Stimulated activated CD4-positive, alpha-beta T cell treated with anti-CD3 and anti-CD28 coated beads, Interleukin-15, amount 100 ng/mL, for 48 hours (primary cell): ENCODE measurements around the gene PXYLP1.
A peak's percentile ranks its signal among the peaks of the same experiment; 100 is the strongest.

ENCODE experiments used
- DNase-seq, 2 donors: peaks; one replicate each; pipeline ENCODE4 v3.0.0-alpha.2; 2020; ENCODE audit warnings: low read depth in 2 of 2

Gene PXYLP1

DNA sequence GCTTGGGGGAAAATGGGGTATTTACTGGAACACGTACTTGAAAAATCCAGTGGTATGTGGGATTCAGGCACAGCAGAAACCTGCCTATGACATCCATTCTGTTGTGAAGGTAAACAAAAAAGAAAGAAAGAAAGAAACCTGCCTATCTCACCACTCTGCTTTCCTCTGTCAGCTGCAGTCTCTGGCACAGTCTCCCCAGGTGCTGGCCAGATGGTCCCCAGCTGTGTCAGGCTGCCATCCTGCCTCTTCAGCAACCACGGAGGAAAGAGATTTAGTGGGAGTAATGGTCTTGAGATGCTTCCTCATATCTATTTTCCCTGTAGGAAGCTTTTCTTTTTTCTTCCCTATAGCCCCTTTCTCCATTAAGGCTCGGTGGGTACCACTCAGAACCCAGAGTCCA is 2.5 kb upstream of the PXYLP1 start:
- no peak for DNase-seq

DNA sequence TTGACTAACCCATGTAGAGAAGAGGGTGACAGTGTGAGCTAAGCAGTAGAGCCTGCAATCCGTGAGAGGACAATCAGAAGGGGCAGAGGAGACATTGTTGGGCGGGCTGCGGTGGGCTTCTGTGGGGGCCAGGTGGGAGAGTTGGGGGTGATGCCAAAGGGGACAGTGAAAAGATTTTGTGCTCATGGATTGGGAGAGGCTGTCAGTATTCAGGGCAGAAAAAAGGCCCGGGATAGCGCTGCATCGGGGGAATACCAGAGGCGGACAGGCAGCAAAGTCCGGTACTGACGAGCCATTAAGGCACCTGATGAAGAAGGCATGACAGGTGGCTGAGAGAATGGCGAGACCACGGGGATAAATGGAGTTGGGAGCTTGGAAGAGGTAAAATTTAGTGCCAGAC is 1.3 kb upstream of the PXYLP1 start:
- no peak for DNase-seq

DNA sequence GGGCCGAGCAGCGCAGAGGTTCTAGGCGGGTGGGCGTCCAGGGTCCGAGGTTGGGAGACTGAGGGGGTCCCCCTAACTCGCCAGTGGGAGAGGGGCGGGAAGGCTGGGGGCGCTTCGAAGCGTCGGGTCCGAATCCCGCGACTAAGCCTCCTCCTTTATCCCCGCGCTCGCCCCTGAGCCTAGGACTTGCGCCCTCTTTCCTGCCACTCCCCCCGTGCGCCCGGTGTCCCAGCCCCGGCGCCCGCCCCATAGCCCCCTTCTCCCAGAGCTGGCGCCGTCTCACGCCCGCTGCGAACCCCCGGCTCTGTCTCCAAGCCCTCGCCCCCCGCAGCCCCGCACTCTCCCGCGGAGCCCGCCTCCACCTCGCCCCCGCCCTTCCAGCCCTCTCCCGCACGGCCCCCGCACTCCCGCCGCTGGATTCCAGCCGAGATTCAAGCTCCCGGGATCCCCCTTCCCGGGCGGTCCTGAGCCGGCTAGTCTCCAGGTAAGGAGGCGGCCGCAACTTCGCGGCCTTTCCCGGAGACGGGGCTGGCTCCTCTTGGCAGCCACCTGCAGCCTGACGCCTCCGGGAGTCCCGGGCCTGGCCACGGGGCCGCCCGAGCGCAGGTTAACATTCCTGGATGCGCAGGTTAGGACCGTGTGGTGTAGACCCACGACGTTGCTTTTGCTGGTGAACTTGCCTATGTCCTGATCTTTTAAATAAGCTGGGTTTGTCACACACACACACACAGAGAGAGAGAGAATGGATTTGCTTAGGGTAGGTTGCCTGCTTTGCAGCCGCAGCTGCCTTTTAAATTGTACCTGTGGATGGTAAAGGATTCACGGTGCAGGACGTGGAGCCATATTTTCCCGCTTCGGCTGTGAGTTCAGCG is 563 bp downstream of the PXYLP1 start:
- DNase-seq: peak in 1 of 2 donors; percentile 9

DNA sequence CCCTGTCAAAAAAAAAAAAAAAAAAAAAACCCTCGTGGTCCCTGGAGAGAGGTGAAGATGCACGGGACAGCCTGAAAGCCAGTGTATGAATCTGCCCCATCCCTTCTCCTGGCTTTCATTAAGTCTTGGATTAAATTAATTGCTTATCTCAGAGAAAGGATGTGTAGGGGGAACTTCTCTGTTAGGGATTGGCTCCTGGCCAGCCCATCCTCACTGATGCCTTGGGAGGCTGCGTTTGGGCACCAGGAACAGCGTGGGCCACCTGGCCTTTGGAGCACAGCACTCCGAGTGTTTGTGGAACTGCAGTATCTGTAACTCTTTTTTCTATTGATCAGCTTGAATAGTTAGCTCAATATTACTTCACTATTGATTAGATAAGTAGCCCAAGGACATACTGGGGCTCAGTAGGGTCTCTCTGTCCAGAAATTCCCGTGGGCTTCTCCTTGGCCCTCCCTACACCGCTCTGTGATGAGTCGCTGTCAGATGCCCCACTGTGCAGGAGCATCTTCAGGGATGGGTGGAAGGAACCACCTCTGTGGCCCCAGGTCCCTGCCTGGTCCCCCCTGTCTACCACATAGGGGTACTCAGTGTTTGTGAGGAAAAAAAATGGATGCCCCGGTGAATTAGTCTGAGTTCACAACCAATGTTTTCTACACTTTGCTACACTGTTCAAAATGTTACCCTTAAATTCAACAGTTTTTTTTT is 2.0 kb downstream of the PXYLP1 start:
- no peak for DNase-seq

DNA sequence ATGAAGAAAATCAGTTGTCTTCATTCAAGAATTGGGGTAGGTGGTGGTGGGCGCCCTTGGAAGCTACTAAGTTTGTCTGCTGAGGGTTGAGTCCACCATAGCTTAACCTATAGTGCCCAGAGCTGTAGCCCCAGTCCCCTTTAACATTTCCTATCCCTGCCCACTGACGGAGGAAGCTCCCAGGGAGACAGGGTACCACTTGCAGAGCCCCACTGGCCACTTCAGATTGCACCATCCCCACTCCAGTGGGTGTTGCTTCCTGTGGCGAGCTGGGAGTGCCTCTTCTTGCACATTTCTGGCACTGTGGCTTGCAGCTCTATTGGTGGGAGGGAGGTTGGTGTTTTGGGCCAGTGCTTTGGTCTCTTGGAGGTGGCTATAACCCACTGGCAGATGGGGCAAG is 2.7 kb downstream of the PXYLP1 start:
- no peak for DNase-seq

DNA sequence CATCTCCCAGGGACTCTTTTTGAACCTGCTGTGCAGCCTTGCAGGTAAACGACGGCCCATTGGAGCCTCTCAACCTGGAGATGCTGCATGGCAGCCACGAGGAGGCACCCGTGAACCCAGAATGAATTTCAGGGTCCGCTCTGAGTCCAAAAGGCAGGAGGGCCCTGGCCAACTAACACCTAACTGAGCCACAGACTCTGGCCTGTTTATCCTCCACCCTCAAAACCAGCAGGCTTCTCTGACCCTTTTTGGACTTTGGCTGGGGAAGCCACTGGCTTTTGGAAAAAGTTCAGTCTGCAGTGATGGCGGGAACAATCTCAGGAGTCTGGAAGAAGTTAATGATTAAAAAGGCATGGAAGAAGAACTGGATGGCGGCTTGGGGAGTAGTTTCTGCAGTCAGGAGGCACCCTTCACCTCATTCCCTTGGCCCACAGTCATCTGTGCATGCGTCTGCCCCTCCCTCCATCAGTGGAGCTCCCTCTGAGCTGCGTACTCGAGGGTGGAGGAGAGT is 4.1 kb downstream of the PXYLP1 start:
- DNase-seq: no peak

DNA sequence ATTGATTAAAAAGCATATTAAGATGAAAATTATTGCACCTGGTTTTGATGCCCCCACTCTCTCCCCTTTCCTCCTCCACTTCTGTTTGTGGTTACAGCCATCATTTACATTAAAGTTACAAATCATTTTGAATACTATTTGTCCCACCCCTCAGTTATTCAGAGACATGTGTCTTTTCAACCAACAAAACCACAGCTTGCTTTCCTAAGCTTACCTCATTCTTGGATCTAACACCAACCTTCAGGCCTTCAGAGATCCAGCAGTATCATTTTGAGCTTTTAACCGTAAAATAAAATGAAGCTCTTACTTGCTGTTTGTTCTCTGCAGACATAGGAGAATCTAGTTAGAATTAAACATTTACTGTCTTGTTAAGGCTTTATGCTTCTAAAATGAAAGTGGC is 4.7 kb downstream of the PXYLP1 start:
- no peak for DNase-seq

DNA sequence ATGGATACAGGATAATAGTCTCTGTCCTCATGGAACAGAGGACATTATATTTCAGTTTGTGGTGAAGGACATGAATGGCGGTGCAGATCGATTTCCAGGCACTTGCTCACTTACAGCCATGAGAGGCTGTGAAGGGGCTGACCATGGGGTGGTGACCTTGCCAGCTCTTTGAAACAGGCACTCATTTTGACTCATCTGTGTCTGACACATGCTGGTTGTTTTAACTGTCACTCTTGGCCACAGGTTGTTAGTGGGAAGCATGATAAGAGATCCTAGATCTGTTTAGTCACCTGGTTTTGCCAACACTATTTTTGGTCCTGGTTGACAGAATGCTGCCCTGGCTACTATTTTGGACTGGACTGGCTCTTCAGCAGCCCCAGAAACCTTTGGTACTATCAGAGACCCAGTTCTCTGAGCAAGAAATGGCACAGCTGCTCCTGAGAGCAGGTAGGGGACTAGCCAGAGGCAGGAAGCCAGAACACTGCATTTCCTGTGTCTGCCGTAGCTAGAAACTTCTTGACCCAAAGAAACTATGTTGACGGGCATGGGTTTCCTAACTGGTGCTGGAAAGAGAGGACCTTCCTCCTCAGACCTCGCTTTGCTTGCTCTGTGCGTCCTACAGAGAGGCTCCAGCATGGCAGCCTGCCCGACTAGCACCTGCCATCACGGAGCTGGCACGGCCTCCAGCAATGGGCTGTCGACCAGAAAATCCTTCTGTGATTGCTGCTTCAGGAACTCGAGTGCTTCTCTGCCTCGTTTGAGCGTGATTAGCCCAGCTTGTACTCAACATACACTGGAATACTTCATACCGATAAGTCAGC is 6.3 kb downstream of the PXYLP1 start:
- peak in 1 of 2 donors; percentile 28 for DNase-seq

DNA sequence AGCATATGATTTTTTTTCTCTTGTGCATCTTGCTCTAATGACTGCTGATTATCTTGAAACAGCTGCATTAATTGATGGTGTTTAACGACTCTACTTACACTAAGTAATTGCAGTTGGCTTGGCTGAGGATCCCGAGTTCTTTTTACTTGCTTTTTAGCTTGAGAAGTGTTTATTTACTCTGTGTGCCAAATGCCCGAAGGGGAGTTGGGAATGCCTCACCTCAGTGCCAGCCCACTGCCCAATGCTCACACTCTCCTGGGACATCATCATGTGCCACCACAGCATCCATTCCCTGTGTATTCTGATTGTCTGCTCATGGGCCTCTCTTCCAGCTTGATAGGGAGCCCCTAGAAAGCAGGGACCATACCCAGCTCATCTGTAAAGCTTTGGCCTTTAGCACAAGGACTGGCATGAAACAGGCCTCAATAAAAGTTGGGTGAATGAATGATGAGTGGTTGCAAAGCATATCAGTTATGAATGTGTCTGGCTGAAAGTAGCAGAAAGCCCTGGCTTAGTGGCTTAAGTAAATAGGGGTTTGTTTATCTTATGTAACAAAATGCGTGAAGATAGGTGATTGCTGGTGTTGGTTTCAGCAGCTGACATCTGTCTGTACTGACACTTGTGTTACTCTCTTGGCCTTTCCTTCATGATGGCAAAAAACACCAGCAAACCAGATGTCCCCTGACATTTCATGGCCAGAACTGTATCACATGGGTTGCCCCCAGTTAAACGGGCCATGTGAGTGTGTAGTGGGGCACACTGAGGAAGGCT is 8.1 kb downstream of the PXYLP1 start:
- no peak for DNase-seq

DNA sequence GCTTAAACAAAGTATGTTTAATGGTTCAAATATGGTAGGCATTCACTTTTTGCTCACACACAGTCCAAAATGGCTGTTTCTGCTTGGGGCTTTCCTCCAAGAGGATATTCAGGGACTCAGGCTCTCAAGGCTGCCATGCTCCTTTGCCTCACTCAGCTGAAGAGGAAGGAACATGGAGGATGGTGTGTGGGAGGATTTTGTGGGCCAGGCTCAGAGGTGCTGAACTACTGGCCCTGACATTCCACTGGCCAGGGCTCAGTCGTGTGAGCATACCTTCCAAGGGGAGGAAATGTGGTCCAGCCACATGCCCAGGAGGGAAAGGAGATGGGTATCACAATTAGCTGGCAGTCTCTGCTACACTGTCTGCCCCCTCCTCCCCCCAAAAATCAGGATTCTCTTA is 8.7 kb downstream of the PXYLP1 start:
- no peak for DNase-seq

DNA sequence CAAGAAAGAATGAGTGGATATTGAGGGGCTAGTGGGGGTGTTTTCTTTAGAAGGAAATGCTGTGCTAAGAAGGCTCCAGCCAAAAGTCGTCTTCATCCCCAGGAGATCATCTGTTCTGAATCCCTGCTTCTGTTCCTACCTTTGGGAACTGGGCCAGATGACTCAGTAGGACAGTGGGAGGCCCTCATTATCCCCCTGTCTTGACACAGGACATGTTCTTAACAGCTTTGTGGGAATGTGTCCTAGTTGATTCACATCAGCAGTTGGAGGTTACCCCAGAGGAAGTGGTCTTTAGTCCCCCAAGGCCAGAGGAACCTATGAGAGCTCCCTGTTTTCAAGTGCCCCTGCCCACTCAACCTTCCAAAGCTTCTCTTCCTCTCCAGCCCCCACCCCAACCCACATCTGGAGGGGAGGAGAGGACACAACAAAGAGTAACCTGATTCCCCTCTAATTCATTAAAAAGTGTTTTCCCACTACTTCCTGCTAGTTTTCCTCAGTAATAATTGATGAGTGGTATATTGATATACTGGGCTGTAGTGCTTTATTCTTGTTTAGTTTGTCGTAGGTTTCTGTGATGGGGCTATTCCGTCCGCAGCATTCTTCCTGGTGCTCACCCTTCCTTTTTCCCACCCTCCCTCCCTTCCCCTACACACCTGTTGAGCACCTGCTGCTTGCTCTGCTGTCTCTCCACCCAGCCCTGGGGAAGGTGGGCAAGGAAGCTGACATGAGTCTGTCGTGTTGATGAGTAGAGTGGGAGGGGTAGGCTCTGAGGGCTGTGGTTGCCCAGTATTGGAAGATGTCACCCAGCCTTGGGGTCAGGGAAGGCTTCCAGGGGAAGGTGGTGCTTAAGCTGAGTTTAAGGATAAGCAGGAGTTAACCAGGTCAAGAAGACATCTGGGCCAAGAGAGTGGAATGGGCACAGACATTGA is 9.3 kb downstream of the PXYLP1 start:
- DNase-seq: no peak

DNA sequence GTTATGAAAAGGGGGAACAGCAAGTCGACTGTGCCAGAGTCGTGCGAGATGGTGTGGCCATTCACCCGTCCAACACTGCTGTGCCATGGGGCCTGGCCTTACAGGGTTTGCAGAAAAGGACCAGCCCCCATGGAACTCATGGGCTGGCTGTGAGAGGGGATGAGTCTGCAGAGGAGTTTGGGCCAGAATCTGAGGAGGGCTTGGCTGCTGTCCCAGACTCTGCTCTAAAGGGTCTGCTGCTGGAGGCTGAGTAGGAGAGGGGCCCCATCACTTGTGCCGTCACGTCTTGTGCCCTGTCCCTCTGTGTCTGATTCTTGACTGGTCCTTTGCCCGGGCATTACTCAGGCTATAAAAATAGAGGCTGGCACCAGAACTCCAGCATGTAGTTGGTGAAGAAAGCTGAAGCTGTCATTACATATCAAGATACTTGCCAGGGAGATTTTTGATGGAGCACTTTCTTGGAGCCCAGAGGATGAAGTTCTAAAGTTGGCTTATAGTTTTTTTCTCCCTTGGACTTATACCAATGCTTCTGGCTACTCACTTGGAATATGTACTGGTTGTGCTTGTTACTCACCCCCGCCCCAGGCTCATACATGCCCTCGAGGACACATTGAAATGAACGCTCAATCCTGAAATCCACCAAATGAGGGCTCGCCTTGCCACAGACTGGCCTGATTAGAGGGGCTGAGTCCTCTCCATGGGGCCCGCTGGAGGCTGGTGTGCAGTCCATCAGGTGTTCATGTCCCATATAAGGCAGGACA is 10.2 kb downstream of the PXYLP1 start:
- no peak for DNase-seq

DNA sequence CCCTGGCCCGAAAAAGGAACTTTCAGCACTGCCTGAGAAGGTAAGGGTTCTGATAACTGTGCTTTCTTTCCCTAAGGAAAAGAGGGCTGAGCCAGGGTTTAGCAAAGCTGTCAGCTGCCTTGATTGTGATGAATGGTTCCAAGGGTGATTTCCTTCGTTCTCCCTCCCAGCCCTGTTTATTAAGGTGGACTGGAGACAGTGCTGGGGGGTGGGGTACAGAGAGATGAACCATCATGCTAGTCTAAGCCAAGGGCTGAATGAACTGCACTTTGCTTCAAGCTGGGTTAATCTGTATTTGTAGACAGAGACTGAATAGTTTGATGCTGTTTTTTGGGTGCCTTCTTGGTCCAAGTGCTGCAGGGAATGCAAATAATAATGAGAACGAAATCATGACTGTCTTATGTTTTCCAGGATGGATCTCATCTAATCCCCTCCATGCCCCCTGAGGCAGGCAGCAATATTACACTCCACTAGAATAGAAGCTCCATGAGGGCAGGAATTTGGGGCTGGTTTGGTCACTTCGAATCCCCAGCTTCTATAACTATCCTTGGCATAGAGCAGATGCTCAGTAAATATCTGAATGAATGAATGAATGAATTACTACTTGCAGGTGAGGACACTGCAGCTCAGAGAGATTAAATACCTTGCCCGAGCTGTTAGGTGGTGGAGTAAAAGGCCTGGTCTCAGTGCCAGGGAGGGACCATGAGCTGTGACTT is 10.9 kb downstream of the PXYLP1 start:
- no peak for DNase-seq

DNA sequence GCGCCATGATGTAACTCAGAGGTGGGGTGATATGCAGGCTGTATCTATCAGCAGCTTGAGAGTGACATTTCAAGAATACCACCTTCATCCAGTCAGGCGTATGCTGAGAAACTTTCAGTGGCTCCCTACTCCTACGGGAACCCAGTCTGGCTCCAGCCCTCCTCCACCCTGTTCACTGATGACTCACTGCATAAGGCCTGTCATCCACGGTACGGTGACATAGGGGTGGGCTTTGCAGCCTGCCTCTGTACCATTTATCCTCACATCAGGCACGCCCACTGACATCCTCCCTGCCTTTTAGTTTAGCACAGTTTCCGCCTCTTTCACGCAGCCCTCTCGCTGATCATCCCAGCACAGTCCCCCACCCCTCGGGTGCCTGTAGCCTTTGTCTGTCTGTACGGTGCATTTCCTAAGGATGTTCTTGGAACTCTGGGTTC is 11.7 kb downstream of the PXYLP1 start:
- DNase-seq: peak; percentile 54 to 62

DNA sequence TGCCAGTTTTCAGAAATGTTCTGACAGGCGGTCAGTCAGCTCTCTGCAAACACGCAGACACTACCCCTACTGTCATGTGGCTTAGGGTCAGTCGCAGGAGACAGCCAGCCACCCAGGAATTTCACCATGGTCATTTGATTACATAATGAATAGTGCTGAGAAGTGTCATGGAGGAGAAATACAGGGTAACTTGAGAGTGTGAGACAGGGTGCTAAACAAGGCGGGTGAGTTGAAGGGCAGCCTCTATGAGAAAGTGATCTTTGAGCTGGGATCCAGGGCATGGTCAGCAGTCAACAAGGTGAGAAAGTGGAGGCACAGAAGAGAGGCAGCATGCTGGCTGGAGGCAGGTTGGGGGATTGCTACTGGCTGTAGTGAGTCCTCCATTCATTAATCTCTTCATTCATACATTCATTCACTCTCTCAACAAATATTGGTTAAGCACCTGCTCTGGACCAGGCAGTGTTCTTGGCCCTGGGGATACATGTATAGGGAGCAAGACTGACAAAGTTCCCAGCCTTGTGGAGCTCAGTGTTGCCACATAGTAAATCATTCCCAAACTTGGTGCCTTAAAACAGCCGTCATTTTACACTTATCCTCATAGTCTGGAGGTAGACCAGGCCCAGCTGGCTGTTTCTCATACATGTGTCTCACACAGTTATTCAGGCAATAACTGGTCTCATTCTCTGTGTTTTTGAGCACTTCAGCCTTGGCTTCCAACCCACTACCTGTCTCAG is 14.8 kb downstream of the PXYLP1 start:
- DNase-seq: no peak

DNA sequence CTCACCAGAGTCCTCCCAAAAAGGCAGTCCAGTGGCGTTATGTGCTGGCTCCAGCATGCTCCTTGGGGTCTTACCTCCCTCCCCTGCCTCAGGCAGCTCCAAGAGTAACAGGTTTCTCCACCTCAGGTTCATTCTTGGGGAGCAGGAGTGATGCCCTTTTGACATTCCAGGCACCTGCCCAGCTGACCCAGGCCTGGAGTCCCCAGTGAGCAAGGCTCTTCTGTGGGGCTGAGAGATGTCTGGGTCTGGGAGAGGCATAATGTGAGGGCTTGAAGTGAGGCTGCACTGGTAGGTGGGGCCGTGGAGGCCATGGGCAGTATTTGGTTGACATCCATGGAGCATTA is 15.3 kb downstream of the PXYLP1 start:
- no peak for DNase-seq

DNA sequence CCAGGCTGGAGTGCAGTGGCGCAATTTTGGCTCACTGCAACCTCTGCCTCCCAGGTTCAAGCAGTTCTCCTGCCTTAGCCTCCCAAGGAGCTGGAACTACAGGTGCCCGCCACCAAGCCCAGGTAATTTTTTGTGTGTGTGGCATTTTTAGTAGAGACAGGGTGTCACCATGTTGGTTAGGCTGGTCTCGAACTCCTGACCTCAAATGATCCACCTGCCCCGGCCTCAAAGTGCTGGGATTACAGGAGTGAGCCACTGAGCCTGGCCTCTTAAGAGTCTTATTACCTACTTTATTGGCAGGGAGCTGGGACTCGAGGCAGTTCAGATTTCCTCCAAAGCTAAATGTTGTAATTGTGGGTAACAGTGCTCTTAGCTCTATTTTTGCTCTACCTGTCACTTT is 16.4 kb downstream of the PXYLP1 start:
- DNase-seq: no peak

DNA sequence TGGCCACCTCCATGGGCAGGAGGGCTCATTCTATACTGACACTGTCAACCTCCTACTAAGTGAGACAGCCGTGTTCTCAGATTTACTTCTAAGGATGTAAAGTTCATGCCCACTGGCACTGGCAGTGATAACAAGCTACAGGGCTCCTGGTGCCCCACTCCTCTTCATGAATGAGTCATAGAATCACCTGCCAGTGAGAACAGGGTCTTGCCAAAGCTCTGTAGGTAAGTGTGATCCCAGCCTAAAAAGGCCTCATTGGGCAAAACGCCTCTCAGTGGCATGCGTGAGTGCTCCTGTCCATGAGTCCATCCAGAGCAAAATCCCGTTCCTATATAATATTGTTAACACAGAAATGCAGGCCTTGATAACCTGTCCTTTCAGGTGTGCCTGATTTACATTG is 17.4 kb downstream of the PXYLP1 start:
- DNase-seq: no peak
